WI38 (cell line): Measurements from ENCODE around the gene NT5DC2.

Experiments
- H3K4me3 ChIP-seq: 2 replicates; pipeline ENCODE4 v1.5.1; 2011; ENCODE audit warnings: low read depth, mild to moderate bottlenecking, control low read depth, low read length
- CTCF ChIP-seq: IDR thresholded peaks from 2 replicates; pipeline ENCODE4 v1.5.1; 2012; ENCODE audit warnings: low read depth, mild to moderate bottlenecking, control low read depth, low read length

The NT5DC2 gene

DNA sequence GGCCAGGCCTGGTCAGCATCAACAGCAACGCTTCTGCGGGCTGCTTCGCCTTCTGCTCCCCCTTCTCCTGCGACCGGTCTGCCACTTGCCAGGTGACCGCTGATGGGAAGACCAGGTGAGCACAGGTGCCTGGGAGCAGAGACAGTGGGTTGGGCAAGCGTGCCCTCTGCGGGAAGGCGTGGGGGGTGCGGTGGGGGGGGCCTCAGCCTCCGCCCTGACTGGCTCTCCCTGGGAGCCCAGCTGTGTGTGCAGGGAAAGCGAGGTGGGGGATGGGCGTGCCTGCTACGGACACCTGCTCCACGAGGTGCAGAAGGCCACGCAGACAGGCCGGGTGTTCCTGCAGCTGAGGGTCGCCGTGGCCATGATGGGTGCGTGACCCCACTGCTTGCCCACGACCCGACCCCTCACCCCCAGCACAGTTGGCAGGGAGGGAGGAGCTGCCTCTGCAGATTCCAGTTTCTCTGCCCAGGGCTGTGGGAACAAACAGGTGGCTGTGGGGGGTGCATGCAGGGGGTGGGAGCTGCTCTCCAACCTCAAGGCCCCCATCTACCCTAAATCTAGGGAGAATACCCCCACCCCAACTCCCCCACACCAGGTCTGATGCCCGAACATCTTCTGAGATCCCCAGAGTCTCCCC lies 29.8 kb downstream of the NT5DC2 start:
- no peak for TF ChIP-seq CTCF
- H3K4me3 ChIP-seq = no peak overlapping the region

- TF ChIP-seq CTCF = no peak
- no peak overlapping the region for H3K4me3 ChIP-seq
Measured at GRCh38 chr3:52502808-52503350, 30.8 kb downstream of the NT5DC2 start.

GRCh38 chr3:52502001-52502400 lies 31.7 kb downstream of the NT5DC2 start:
- no peak overlapping the region for H3K4me3 ChIP-seq
- no peak for TF ChIP-seq CTCF

GRCh38 chr3:52501046-52501445 lies 32.6 kb downstream of the NT5DC2 start:
- TF ChIP-seq CTCF = no peak
- no peak overlapping the region for H3K4me3 ChIP-seq

DNA sequence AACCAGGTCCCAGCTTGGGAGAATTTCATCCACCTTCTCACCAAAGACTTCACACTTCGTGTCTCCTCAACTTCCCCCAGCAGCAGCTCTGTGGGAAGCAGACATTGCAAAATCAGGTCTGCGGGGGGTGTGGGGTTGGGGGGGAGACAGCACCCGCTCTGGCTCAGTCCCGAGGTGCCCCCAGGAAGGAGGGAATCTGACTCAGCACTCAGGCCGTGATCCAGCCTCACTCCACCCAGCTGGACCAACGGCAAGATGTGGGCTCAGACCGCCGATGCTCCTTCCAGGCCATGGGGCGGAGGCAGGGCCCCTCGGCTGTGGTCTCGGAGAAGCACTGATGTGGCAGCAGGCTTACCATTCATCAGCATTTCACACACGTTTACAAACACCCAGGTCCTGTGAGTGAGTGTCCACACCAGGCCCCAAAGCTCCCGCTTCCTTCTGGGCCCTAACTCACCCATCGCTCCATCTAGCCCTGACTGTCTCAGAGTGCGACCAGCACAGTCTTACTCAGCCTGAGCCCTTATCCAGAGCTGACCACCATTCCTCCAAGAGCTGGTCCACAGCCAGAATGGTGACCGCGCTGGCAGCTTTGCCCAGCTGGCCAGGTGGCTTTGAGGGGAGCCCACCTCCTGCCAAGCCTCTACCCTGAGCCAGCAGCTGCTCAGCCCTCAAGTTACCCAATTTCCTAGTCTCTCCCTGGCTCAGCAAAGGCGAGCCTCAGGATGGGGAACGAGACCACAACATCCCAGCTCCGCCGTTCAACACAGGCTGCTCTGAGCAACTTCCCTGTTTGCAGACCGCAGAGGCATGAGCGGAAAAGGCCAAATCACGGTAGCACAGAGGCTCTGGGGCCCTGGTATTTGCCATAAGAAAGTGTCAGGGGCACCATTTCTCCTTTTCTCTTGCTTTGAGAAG lies 35.3 kb downstream of the NT5DC2 start:
- H3K4me3 ChIP-seq = no peak overlapping the region
- no peak for TF ChIP-seq CTCF

GRCh38 chr3:52495777-52496602 lies 37.7 kb downstream of the NT5DC2 start:
- TF ChIP-seq CTCF = no peak
- H3K4me3 ChIP-seq = no peak overlapping the region
